ENCODE measurements around the gene TSPAN2. TPM values are rescaled to one million over a fixed set of nuclear protein-coding genes. Genes with fewer than 3 reads are reported as not detected.
"Not testable (repeated sequence)": the region's sequence is repeated elsewhere in the genome, so short reads cannot be mapped to it uniquely, and the experiment has no call there.

The TSPAN2 gene
- total RNA-seq, 3 donors from 2014 or later = 0.16 to 0.30 TPM; not detected in 1

- no peak for ATAC-seq
- DNase-seq = no peak
- H3K27me3 Mint-ChIP-seq (ENCODE audit: low read depth) = no peaks in the 10 kb centered on the region
- H3K4me1 Mint-ChIP-seq (ENCODE audit: low read depth) = peaks cover 25% of the 10 kb centered on the region
- no peaks in the 10 kb centered on the region for H3K9me3 Mint-ChIP-seq
- H3K36me3 Mint-ChIP-seq (ENCODE audit: insufficient read depth) = no peaks in the 10 kb centered on the region
- no peak overlapping the region for H3K4me3 Mint-ChIP-seq
Observed at GRCh38 chr1:115057661-115058254, 31.5 kb downstream of the TSPAN2 start.

GRCh38 chr1:115056395-115056798, 32.9 kb downstream of the TSPAN2 start:
- H3K4me3 Mint-ChIP-seq = no peak overlapping the region
- no peaks in the 10 kb centered on the region for H3K9me3 Mint-ChIP-seq
- H3K4me1 Mint-ChIP-seq (ENCODE audit: low read depth) = peaks cover 11% of the 10 kb centered on the region

GRCh38 chr1:115052454-115053083, 36.7 kb downstream of the TSPAN2 start:
- Mint-ChIP-seq H3K27me3 (ENCODE audit: low read depth) (no peaks in the 10 kb centered on the region), H3K36me3 (ENCODE audit: insufficient read depth) (no peaks in the 10 kb centered on the region), H3K9me3 (no peaks in the 10 kb centered on the region), H3K4me3 (no peak overlapping the region), H3K4me1 (ENCODE audit: low read depth) (peaks cover 2% of the 10 kb centered on the region)
- peak; percentile 53 for DNase-seq
- ATAC-seq = peak; percentile 73 to 76

More at GRCh38 chr1:115056395-115056798, 32.9 kb downstream of the TSPAN2 start:
- DNase-seq = no peak
- ATAC-seq = no peak
- no peaks in the 10 kb centered on the region for H3K36me3 Mint-ChIP-seq (ENCODE audit: insufficient read depth)
- H3K27me3 Mint-ChIP-seq (ENCODE audit: low read depth) = no peaks in the 10 kb centered on the region

- Mint-ChIP-seq H3K9me3 (no peaks in the 10 kb centered on the region), H3K27me3 (ENCODE audit: low read depth) (no peaks in the 10 kb centered on the region)
Observed at GRCh38 chr1:115051850-115052249, 37.5 kb downstream of the TSPAN2 start.

GRCh38 chr1:115046751-115047150, 42.6 kb downstream of the TSPAN2 start:
- Mint-ChIP-seq H3K9me3 (peaks cover 8% of the 10 kb centered on the region), H3K4me1 (ENCODE audit: low read depth) (no peaks in the 10 kb centered on the region), H3K36me3 (ENCODE audit: insufficient read depth) (peaks cover 9% of the 10 kb centered on the region), H3K4me3 (no peak overlapping the region), H3K27me3 (ENCODE audit: low read depth) (no peaks in the 10 kb centered on the region)
- ATAC-seq (no peak), DNase-seq (no peak)

More at GRCh38 chr1:115051850-115052249, 37.5 kb downstream of the TSPAN2 start:
- DNase-seq (no peak), ATAC-seq (no peak)
- H3K4me3 Mint-ChIP-seq = no peak overlapping the region
- H3K4me1 Mint-ChIP-seq (ENCODE audit: low read depth) = peaks cover 2% of the 10 kb centered on the region
- H3K36me3 Mint-ChIP-seq (ENCODE audit: insufficient read depth) = no peaks in the 10 kb centered on the region

GRCh38 chr1:115041654-115042053, 47.6 kb downstream of the TSPAN2 start:
- Mint-ChIP-seq H3K27me3 (ENCODE audit: low read depth) (no peaks in the 10 kb centered on the region), H3K36me3 (ENCODE audit: insufficient read depth) (peaks cover 9% of the 10 kb centered on the region), H3K4me3 (no peak overlapping the region), H3K4me1 (ENCODE audit: low read depth) (no peaks in the 10 kb centered on the region), H3K9me3 (peaks cover 8% of the 10 kb centered on the region)
- DNase-seq = no peak
- ATAC-seq = no peak

GRCh38 chr1:115040501-115040900, 48.8 kb downstream of the TSPAN2 start:
- Mint-ChIP-seq H3K27me3 (ENCODE audit: low read depth) (no peaks in the 10 kb centered on the region), H3K4me3 (no peak overlapping the region), H3K4me1 (ENCODE audit: low read depth) (no peaks in the 10 kb centered on the region), H3K36me3 (ENCODE audit: insufficient read depth) (peaks cover 9% of the 10 kb centered on the region), H3K9me3 (peaks cover 8% of the 10 kb centered on the region)
- no peak for DNase-seq
- no peak for ATAC-seq

GRCh38 chr1:115036814-115037507, 52.3 kb downstream of the TSPAN2 start:
- Mint-ChIP-seq H3K27me3 (ENCODE audit: low read depth) (no peaks in the 10 kb centered on the region), H3K9me3 (no peaks in the 10 kb centered on the region), H3K4me3 (no peak overlapping the region), H3K4me1 (ENCODE audit: low read depth) (no peaks in the 10 kb centered on the region), H3K36me3 (ENCODE audit: insufficient read depth) (no peaks in the 10 kb centered on the region)
- DNase-seq (no peak), ATAC-seq (no peak)

- ATAC-seq (no peak), DNase-seq (no peak)
- no peaks in the 10 kb centered on the region for H3K36me3 Mint-ChIP-seq (ENCODE audit: insufficient read depth)
- H3K27me3 Mint-ChIP-seq (ENCODE audit: low read depth) = no peaks in the 10 kb centered on the region
- H3K9me3 Mint-ChIP-seq = no peaks in the 10 kb centered on the region
- H3K4me3 Mint-ChIP-seq = no peak overlapping the region
- H3K4me1 Mint-ChIP-seq (ENCODE audit: low read depth) = no peaks in the 10 kb centered on the region
Observed at GRCh38 chr1:115035652-115036051, 53.7 kb downstream of the TSPAN2 start.

GRCh38 chr1:115031595-115031994, 57.7 kb downstream of the TSPAN2 start:
- H3K36me3 Mint-ChIP-seq (ENCODE audit: insufficient read depth) = no peaks in the 10 kb centered on the region
- no peak overlapping the region for H3K4me3 Mint-ChIP-seq
- DNase-seq (no peak), ATAC-seq (no peak)
- no peaks in the 10 kb centered on the region for H3K9me3 Mint-ChIP-seq
- peaks cover 2% of the 10 kb centered on the region for H3K27me3 Mint-ChIP-seq (ENCODE audit: low read depth)
- no peaks in the 10 kb centered on the region for H3K4me1 Mint-ChIP-seq (ENCODE audit: low read depth)

GRCh38 chr1:115029526-115029925, 59.8 kb downstream of the TSPAN2 start, which contains the start of gene TSHB:
TSS of gene TSHB (plus strand) at chr1:115029826. CDS start at chr1:115033363, 3,537 bp downstream.
- Mint-ChIP-seq H3K4me1 (ENCODE audit: low read depth) (no peaks in the 10 kb centered on the region), H3K4me3 (no peak within 1 kb of the TSS), H3K9me3 (no peaks in the 10 kb centered on the region), H3K36me3 (ENCODE audit: insufficient read depth) (no peaks in the 10 kb centered on the region), H3K27me3 (ENCODE audit: low read depth) (peaks cover 2% of the 10 kb centered on the region)
- ATAC-seq (no peak), DNase-seq (no peak)

- Mint-ChIP-seq H3K9me3 (no peaks in the 10 kb centered on the region), H3K27me3 (ENCODE audit: low read depth) (peaks cover 16% of the 10 kb centered on the region), H3K4me3 (no peak overlapping the region), H3K36me3 (ENCODE audit: insufficient read depth) (no peaks in the 10 kb centered on the region), H3K4me1 (ENCODE audit: low read depth) (no peaks in the 10 kb centered on the region)
- DNase-seq (no peak), ATAC-seq (no peak)
Observed at GRCh38 chr1:115023593-115023992, 65.7 kb downstream of the TSPAN2 start.

- peaks cover 16% of the 10 kb centered on the region for H3K27me3 Mint-ChIP-seq (ENCODE audit: low read depth)
- H3K9me3 Mint-ChIP-seq = no peaks in the 10 kb centered on the region
- H3K36me3 Mint-ChIP-seq (ENCODE audit: insufficient read depth) = no peaks in the 10 kb centered on the region
- H3K4me3 Mint-ChIP-seq = no peak overlapping the region
- no peak for DNase-seq
- ATAC-seq = no peak
- H3K4me1 Mint-ChIP-seq (ENCODE audit: low read depth) = no peaks in the 10 kb centered on the region
Observed at GRCh38 chr1:115021145-115021544, 68.2 kb downstream of the TSPAN2 start.

GRCh38 chr1:115019549-115019948, 69.8 kb downstream of the TSPAN2 start:
- H3K9me3 Mint-ChIP-seq; H3K4me1 Mint-ChIP-seq (ENCODE audit: low read depth); H3K36me3 Mint-ChIP-seq (ENCODE audit: insufficient read depth); H3K4me3 Mint-ChIP-seq; ATAC-seq; DNase-seq: not testable (repeated sequence)
- H3K27me3 Mint-ChIP-seq (ENCODE audit: low read depth) = peaks cover 16% of the 10 kb centered on the region

GRCh38 chr1:115013792-115014191, 75.5 kb downstream of the TSPAN2 start:
- H3K4me1 Mint-ChIP-seq (ENCODE audit: low read depth) = no peaks in the 10 kb centered on the region
- no peaks in the 10 kb centered on the region for H3K9me3 Mint-ChIP-seq
- no peak overlapping the region for H3K4me3 Mint-ChIP-seq

More at GRCh38 chr1:115013792-115014191, 75.5 kb downstream of the TSPAN2 start:
- H3K27me3 Mint-ChIP-seq (ENCODE audit: low read depth) = no peaks in the 10 kb centered on the region
- no peaks in the 10 kb centered on the region for H3K36me3 Mint-ChIP-seq (ENCODE audit: insufficient read depth)
- ATAC-seq = no peak
- no peak for DNase-seq
